GM12801 (cell line): ENCODE measurements around the gene SNX3.

Experiments
- TF ChIP-seq, protein P1 (sequence below): IDR thresholded peaks from one replicate; pipeline ENCODE4 v1.5.1; 2011; ENCODE audit warnings: control low read depth; ENCODE audit not compliant: insufficient read length; ENCODE audit errors: extremely low read depth

Gene SNX3

DNA sequence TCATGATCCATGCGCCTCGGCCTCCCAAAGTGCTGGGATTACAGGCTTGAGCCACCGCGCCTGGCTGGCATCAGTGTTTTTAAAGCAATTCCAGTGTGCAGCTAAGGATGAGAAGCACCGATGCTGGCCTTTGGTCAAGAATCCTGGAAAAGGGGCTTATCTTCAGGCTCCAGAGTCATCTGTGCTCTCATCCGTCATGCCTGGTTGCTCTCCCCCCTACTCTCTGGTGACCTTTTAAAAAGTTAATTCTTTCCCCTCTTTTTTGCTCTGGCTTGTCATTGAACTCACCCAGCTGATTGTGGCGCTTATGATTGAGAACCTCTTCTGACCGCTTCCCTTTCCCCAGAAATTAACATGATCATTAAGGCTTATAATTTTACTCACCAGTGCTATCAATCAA is 66.3 kb downstream of the SNX3 start:
- TF ChIP-seq, protein P1, sequence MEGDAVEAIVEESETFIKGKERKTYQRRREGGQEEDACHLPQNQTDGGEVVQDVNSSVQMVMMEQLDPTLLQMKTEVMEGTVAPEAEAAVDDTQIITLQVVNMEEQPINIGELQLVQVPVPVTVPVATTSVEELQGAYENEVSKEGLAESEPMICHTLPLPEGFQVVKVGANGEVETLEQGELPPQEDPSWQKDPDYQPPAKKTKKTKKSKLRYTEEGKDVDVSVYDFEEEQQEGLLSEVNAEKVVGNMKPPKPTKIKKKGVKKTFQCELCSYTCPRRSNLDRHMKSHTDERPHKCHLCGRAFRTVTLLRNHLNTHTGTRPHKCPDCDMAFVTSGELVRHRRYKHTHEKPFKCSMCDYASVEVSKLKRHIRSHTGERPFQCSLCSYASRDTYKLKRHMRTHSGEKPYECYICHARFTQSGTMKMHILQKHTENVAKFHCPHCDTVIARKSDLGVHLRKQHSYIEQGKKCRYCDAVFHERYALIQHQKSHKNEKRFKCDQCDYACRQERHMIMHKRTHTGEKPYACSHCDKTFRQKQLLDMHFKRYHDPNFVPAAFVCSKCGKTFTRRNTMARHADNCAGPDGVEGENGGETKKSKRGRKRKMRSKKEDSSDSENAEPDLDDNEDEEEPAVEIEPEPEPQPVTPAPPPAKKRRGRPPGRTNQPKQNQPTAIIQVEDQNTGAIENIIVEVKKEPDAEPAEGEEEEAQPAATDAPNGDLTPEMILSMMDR = no peak

DNA sequence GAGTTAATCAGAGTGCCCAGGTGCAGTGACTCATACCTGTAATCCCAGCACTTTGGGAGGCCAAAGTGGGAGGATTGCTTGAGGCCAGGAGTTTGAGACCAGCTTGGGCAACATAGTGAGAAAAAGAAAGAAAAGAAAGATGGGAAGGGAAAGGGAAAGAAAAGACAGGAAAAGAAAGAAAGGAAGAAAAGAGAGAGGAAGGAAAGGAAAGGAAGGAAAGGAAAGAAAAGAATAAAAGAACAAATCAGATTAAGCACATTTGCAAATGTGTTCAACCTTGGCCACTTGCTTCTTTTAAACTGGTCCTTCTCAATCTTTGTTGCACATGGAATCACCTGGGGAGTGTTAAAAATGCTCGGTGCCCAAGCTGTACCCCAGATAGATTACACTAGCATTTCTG is 67.0 kb downstream of the SNX3 start:
- TF ChIP-seq, protein P1 = no peak

DNA sequence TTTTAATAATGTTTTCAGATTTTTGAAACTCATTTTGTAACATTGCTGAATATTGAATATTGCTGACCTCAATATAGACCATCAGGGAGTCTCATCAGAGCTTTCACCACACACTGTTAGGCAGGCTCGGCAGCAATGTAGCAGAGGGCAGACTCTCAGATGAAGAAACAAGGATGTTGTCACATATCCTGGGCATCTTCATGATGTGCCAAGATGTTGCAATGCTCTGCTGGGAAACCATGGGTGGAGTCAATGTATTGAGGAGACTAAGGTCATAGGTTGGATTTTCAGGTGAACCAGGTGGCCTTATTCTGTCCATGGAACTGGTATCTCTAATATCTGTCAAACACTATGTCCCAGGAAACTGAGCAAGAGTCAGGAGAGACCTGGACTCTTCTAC is 67.7 kb downstream of the SNX3 start:
- TF ChIP-seq, protein P1 = no peak

DNA sequence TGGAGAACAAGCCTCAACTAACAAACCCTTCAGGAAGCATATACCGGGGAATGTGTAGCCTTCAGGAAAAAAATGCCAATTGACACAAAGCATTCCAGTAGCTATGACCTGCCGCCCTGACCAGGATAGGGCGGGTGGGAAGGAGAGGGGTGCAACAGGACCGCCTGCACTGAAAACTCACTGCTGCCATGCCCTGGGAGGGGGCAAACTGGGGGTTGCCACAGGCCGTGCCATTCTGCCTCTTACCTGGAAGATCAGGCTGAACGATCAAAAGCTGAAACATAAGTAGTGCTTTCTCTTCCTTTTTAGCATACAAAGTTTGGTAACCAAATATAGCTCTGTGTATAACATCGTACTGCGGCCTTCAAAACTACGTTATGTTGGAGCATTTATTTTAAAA is 73.3 kb downstream of the SNX3 start:
- TF ChIP-seq, protein P1 = no peak

DNA sequence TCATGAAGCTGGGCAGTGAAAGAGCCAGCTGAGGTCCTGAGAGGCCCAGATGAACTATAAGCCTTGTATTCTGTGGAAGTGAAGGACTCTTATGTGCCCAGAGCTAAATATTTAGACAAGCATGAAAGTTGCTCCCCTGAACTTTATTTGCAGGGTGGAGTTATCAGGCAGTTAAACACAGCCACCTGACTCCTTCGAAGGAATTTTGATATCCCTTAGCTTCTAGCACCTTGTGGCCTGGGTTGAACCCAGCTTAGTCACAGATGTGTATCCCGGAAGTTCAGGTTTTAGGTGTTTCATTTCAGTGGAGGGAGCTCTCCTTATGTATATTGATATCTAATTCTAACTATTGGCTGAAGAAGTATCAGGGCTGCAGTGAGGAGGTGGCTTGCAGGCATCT is 74.6 kb downstream of the SNX3 start:
- TF ChIP-seq, protein P1 = no peak

DNA sequence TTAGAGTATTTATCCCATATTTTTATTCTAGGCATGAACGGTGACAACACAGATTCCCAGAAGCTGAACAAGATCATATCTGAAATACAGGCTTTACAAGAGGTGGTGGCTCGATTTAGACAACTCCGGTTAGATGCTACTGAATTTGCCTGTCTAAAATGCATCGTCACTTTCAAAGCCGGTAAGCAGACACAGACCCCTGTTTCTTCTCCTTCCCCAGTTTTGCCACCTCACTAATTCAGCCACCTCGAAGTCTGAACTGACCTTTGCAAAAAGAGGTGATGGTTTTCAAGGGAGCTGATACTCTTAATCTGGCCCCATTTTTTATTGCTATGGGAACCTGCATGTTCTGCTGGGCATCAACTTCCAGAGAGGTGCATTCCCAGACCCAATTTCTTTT is 80.1 kb downstream of the SNX3 start:
- TF ChIP-seq, protein P1 = no peak

DNA sequence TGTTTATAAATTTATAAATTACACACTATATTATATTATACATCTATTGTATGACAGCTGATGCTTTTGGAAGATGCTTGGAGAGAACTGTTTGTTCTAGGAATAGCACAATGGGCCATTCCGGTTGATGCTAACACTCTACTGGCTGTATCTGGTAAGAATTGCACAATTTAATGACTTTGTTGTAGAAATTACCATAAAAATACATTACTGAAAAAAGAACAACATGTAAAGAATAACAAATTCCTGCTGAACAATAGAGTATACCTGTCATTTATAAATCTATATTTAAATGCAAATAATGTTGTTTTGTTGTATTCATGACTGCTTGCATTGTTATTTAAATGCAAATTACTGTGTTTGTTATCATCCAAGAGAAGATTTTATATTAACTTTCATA is 80.6 kb downstream of the SNX3 start:
- TF ChIP-seq, protein P1 = no peak

DNA sequence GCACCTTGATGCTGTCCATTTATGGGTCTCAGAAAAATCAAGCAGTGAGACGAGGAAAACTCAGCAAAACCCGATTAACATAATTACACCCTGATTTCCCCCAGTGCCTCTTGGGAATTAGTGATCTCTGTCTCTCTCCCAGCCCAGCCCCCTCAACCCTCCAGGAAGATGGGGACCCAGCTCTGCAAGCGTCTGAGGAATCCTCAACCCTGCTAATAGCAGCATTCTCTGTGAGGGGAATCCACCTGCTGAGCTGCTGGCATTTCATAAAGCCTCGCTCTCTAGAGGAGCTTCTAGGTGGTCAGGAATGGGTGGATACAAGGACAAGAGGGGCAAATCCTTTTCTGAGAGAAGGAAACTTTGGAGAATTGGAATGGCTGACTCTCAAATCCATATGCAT is 81.1 kb downstream of the SNX3 start:
- TF ChIP-seq, protein P1 = no peak
